HepG2 (cell line): ENCODE data around the gene HYDIN. TPM values are rescaled to one million over a fixed set of nuclear protein-coding genes. Genes with fewer than 3 reads are reported as not detected.
A peak's percentile ranks its signal among the peaks of the same experiment; 100 is the strongest.

Source experiments
- CCAR2 ChIP-seq: fragments of 200-400 bp; formaldehyde crosslinking; optimal IDR thresholded peaks from 2 replicates; pipeline ENCODE3; 2018; ENCODE audit warnings: low read depth, mild to moderate bottlenecking, low read length, moderate library complexity
- GATA4 ChIP-seq: sonication (generic); IDR thresholded peaks from 2 replicates; pipeline ENCODE4 v1.6.1; 2016; ENCODE audit warnings: antibody characterized with exemption, low read depth, borderline replicate concordance
- GFI1 ChIP-seq: sonication (generic); formaldehyde crosslinking; IDR thresholded peaks from 2 replicates; pipeline ENCODE4 v1.5.0; 2020; ENCODE audit warnings: missing genetic modification reagents, mild to moderate bottlenecking, borderline replicate concordance
- NFATC3 ChIP-seq: sonication (generic); formaldehyde crosslinking; IDR thresholded peaks from 2 replicates; pipeline ENCODE4 v1.5.1; 2020; ENCODE audit warnings: mild to moderate bottlenecking, missing genetic modification reagents
- PCBP1 ChIP-seq: fragments of 200-400 bp; formaldehyde crosslinking; IDR thresholded peaks from 2 replicates; pipeline ENCODE4 v1.6.1; 2017; ENCODE audit warnings: mild to moderate bottlenecking, low read depth, low read length, borderline replicate concordance
- XRCC5 ChIP-seq: fragments of 200-400 bp; formaldehyde crosslinking; optimal IDR thresholded peaks from 2 replicates; pipeline ENCODE3; 2017; ENCODE audit warnings: mild to moderate bottlenecking, low read length
- ZKSCAN1 ChIP-seq: fragments of 150-350 bp; IDR thresholded peaks from 2 replicates; pipeline ENCODE4 v1.6.1; 2014; ENCODE audit warnings: low read length
- ZNF317 ChIP-seq: sonication (generic); formaldehyde crosslinking; IDR thresholded peaks from 2 replicates; pipeline ENCODE4 v1.5.0; 2020; ENCODE audit warnings: mild to moderate bottlenecking, missing genetic modification reagents
- ZNF343 ChIP-seq: sonication (generic); formaldehyde crosslinking; IDR thresholded peaks from 2 replicates; pipeline ENCODE4 v1.4.0; 2020; ENCODE audit warnings: mild to moderate bottlenecking, missing genetic modification reagents
- ZNF441 ChIP-seq: sonication (generic); formaldehyde crosslinking; IDR thresholded peaks from 2 replicates; pipeline ENCODE4 v1.7.0; 2021; ENCODE audit warnings: missing genetic modification reagents, borderline replicate concordance
- ZNF724P ChIP-seq: sonication (generic); formaldehyde crosslinking; IDR thresholded peaks from 2 replicates; pipeline ENCODE4 v1.8.0; 2022; ENCODE audit warnings: missing genetic modification reagents, borderline replicate concordance
- polyA plus RNA-seq, 8 experiments: library from polyadenylated mRNA; depleted of rRNA in 3 of 8; stranded (reverse) in 7 of 8; unstranded in 1 of 8; fragments of >200 nt; fragmentation: Illumina TruSeq in 4 of 8; extraction: Trizol in 4 of 8; gene quantifications; 2 replicates each; pipeline versions ENCODE4 v1.2.1 to v1.2.3, GENCODE V29; 2011 to 2016; ENCODE audit warnings: low read depth in 4 of 8, missing spikeins in 1 of 8, mixed read lengths in 1 of 8; ENCODE audit not compliant: insufficient read depth in 1 of 8
- total RNA-seq, 5 experiments: library from RNA; depleted of rRNA; stranded (reverse); fragments of >200 nt; fragmentation: Illumina TruSeq; extraction: Trizol; gene quantifications; 2 replicates each; pipeline ENCODE4 v1.2.3, GENCODE V29; 2016; ENCODE audit warnings: low read depth in 1 of 5
- TF ChIP-seq, protein P1 (sequence below): sonication (generic); formaldehyde crosslinking; IDR thresholded peaks from 2 replicates; pipeline ENCODE4 v1.4.0; 2020; ENCODE audit warnings: missing genetic modification reagents
- TF ChIP-seq, protein P2 (sequence below), 2 experiments: sonication (generic) in 1 of 2; formaldehyde crosslinking in 1 of 2; IDR thresholded peaks; 2 replicates each; pipeline versions ENCODE4 v1.6.1 to v1.9.0; 2014 to 2022; ENCODE audit warnings: antibody characterized with exemption in 1 of 2, borderline replicate concordance in 1 of 2, inconsistent platforms in 1 of 2, low read depth in 1 of 2, missing genetic modification reagents in 1 of 2
- TF ChIP-seq, protein P3 (sequence below): sonication (generic); formaldehyde crosslinking; IDR thresholded peaks from 2 replicates; pipeline ENCODE4 v1.9.0; 2021; ENCODE audit warnings: missing genetic modification reagents, mild to moderate bottlenecking, borderline replicate concordance

The HYDIN gene
- total and polyA plus RNA-seq, 2 of the 13 experiments (the other 11 are each of a cell fraction or from before 2014, with no cell fraction given), result not detected

DNA sequence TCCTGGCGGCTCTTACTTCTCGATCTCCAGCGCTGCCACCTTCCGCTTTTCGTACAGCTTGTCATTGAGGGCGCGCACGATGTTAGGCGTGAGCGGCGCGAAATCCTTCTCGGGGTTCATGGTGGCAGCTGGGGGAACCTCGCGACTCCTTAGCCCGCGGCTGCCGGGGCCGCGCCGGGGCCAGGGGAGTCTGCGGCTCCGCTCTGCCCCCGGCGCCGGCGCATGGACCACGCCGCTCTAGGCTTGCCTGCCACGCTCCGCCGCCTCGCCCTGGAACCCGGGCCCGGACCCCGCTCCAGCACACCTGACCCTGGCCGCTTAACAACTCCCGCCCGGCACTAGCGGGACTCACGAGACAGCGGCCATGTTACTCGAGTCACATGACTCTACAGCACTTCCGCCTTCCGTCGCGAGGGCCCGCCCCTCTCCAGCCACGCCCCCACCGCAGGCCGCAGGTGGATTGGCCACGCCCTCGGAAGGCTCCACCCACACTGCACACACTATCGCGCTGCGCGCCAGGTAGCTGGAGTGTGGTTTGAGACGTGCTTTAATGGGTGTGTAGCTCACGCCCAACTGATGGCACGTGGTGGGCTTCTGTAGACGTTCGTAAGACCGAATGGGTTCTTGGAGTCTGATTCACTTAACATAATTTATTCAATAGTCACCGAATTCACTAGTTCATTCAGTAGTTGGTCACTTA, 429.6 kb downstream of the HYDIN start, which contains the start of gene VAC14 (continued):
- TF ChIP-seq, protein P1, sequence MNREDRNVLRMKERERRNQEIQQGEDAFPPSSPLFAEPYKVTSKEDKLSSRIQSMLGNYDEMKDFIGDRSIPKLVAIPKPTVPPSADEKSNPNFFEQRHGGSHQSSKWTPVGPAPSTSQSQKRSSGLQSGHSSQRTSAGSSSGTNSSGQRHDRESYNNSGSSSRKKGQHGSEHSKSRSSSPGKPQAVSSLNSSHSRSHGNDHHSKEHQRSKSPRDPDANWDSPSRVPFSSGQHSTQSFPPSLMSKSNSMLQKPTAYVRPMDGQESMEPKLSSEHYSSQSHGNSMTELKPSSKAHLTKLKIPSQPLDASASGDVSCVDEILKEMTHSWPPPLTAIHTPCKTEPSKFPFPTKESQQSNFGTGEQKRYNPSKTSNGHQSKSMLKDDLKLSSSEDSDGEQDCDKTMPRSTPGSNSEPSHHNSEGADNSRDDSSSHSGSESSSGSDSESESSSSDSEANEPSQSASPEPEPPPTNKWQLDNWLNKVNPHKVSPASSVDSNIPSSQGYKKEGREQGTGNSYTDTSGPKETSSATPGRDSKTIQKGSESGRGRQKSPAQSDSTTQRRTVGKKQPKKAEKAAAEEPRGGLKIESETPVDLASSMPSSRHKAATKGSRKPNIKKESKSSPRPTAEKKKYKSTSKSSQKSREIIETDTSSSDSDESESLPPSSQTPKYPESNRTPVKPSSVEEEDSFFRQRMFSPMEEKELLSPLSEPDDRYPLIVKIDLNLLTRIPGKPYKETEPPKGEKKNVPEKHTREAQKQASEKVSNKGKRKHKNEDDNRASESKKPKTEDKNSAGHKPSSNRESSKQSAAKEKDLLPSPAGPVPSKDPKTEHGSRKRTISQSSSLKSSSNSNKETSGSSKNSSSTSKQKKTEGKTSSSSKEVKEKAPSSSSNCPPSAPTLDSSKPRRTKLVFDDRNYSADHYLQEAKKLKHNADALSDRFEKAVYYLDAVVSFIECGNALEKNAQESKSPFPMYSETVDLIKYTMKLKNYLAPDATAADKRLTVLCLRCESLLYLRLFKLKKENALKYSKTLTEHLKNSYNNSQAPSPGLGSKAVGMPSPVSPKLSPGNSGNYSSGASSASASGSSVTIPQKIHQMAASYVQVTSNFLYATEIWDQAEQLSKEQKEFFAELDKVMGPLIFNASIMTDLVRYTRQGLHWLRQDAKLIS, result no peak; the same call in 1 of the 2 replicates
- TF ChIP-seq NFATC3 (CRISPR knock-in tag) (no peak), XRCC5 (peak; percentile 91), ZKSCAN1 (no peak), ZNF317 (CRISPR knock-in tag) (peak; percentile 81; the same call in 1 of the 2 replicates), GFI1 (CRISPR knock-in tag) (no peak), GATA4 (no peak; the same call in 1 of the 2 replicates), ZNF724P (CRISPR knock-in tag) (0 out of 2 replicates have a peak, but pooled peaks have one; percentile 68), ZNF441 (CRISPR knock-in tag) (peak; percentile 43), CCAR2 (no peak), PCBP1 (0 out of 2 replicates have a peak, but pooled peaks have one; percentile 34), ZNF343 (CRISPR knock-in tag) (0 out of 2 replicates have a peak, but pooled peaks have one; percentile 56)
- TF ChIP-seq, protein P2, sequence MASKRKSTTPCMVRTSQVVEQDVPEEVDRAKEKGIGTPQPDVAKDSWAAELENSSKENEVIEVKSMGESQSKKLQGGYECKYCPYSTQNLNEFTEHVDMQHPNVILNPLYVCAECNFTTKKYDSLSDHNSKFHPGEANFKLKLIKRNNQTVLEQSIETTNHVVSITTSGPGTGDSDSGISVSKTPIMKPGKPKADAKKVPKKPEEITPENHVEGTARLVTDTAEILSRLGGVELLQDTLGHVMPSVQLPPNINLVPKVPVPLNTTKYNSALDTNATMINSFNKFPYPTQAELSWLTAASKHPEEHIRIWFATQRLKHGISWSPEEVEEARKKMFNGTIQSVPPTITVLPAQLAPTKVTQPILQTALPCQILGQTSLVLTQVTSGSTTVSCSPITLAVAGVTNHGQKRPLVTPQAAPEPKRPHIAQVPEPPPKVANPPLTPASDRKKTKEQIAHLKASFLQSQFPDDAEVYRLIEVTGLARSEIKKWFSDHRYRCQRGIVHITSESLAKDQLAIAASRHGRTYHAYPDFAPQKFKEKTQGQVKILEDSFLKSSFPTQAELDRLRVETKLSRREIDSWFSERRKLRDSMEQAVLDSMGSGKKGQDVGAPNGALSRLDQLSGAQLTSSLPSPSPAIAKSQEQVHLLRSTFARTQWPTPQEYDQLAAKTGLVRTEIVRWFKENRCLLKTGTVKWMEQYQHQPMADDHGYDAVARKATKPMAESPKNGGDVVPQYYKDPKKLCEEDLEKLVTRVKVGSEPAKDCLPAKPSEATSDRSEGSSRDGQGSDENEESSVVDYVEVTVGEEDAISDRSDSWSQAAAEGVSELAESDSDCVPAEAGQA (IDR thresholded peaks at IDR 0.05; ENCODE audit: low read depth), result peak; percentile 82
- TF ChIP-seq, protein P2 (CRISPR knock-in tag; IDR thresholded peaks at IDR 0.05; ENCODE audit: borderline replicate concordance), result no peak
- TF ChIP-seq, protein P3, sequence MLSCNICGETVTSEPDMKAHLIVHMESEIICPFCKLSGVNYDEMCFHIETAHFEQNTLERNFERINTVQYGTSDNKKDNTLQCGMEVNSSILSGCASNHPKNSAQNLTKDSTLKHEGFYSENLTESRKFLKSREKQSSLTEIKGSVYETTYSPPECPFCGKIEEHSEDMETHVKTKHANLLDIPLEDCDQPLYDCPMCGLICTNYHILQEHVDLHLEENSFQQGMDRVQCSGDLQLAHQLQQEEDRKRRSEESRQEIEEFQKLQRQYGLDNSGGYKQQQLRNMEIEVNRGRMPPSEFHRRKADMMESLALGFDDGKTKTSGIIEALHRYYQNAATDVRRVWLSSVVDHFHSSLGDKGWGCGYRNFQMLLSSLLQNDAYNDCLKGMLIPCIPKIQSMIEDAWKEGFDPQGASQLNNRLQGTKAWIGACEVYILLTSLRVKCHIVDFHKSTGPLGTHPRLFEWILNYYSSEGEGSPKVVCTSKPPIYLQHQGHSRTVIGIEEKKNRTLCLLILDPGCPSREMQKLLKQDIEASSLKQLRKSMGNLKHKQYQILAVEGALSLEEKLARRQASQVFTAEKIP (CRISPR knock-in tag), result no peak
